ENCODE results near the gene TSEN34. TPM values are rescaled to one million over a fixed set of nuclear protein-coding genes. Genes with fewer than 3 reads are reported as not detected.

The TSEN34 gene
- total RNA-seq, 3 donors from 2014 or later (not counting 1 experiment from before 2014, with no cell fraction given), result 11.5 to 16.7 (median 13.5) TPM

- Histone ChIP-seq H3K27me3 (ENCODE audit: control insufficient read depth, insufficient read depth, low read length) (no peaks in the 10 kb centered on the region), H3K4me1 (ENCODE audit: control insufficient read depth, insufficient read depth, low read length) (peaks cover 26% of the 10 kb centered on the region), H3K36me3 (ENCODE audit: control insufficient read depth, insufficient read depth, low read length) (peaks cover 65% of the 10 kb centered on the region), H3K4me3 (ENCODE audit: low read length) (no peak overlapping the region), H3K27ac (ENCODE audit: low read length) (no peak overlapping the region), H3K9me3 (ENCODE audit: control insufficient read depth, insufficient read depth, low read length) (no peaks in the 10 kb centered on the region)
- Mint-ChIP-seq H3K9me3 (no peaks in the 10 kb centered on the region), H3K36me3 (no peaks in the 10 kb centered on the region), H3K4me3 (no peak overlapping the region), H3K27ac (no peak overlapping the region), H3K4me1 (peaks cover 33 to 40% of the 10 kb centered on the region in 2 donors), H3K27me3 (ENCODE audit: low read depth in 2 of 2) (no peaks in the 10 kb centered on the region)
- DNase-seq (no peak), ATAC-seq (no peak)
- no peak for TF ChIP-seq CTCF (IDR thresholded peaks at IDR 0.05)
- intact Hi-C loops (cut with micrococcal nuclease), result no loop called here
- 93% methylated on average over 16 of the region's 19 CpGs for WGBS (ENCODE audit: insufficient coverage)
Measured at GRCh38 chr19:54155694-54156093, 35.4 kb upstream of the TSEN34 start.

DNA sequence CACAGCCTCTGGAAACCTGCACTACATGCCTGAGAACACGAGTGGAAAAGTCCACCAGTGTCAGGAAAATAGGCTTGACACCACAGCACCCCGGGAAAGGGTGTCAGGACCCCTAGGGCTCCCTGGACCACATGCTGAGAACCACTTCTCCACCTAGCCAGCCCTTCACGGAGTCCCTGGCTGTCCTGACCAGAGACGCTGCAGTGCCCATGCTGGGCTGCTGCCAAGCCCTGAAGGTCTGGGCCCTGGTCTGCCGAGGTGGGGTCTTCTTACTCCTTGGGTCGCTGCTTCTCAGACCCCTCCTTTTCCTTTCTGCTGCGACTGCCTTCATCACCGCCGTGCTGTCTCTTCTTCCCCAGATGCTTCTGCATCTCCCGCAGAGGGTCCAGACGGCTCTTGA lies 34.6 kb upstream of the TSEN34 start:
- ATAC-seq, result no peak

GRCh38 chr19:54156953-54157352 lies 34.2 kb upstream of the TSEN34 start:
- WGBS (ENCODE audit: insufficient coverage), result 95% methylated on average over 3 of the region's 3 CpGs
- Mint-ChIP-seq H3K9me3 (no peaks in the 10 kb centered on the region), H3K27me3 (ENCODE audit: low read depth in 2 of 2) (no peaks in the 10 kb centered on the region), H3K4me3 (peak overlapping the region; percentile 37), H3K4me1 (peaks cover 37 to 50% of the 10 kb centered on the region in 2 donors), H3K27ac (peak overlapping the region; percentile 70 to 83), H3K36me3 (no peaks in the 10 kb centered on the region)
- Histone ChIP-seq H3K27me3 (ENCODE audit: control insufficient read depth, insufficient read depth, low read length) (no peaks in the 10 kb centered on the region), H3K9me3 (ENCODE audit: control insufficient read depth, insufficient read depth, low read length) (no peaks in the 10 kb centered on the region), H3K27ac (ENCODE audit: low read length) (no peak overlapping the region), H3K4me1 (ENCODE audit: control insufficient read depth, insufficient read depth, low read length) (peaks cover 32% of the 10 kb centered on the region), H3K36me3 (ENCODE audit: control insufficient read depth, insufficient read depth, low read length) (peaks cover 57% of the 10 kb centered on the region), H3K4me3 (ENCODE audit: low read length) (no peak overlapping the region)
- TF ChIP-seq CTCF (IDR thresholded peaks at IDR 0.05), result no peak
- intact Hi-C loops (cut with micrococcal nuclease), result no loop called here
- ATAC-seq (no peak), DNase-seq (no peak)

More for the DNA sequence above, 34.6 kb upstream of the TSEN34 start:
- H3K4me1 Mint-ChIP-seq, result peaks cover 37 to 46% of the 10 kb centered on the region in 2 donors
- H3K27me3 Mint-ChIP-seq (ENCODE audit: low read depth in 2 of 2), result no peaks in the 10 kb centered on the region
- H3K36me3 ChIP-seq (ENCODE audit: control insufficient read depth, insufficient read depth, low read length), result peaks cover 61% of the 10 kb centered on the region
- no peak overlapping the region for H3K4me3 Mint-ChIP-seq
- no peak for TF ChIP-seq CTCF (IDR thresholded peaks at IDR 0.05)
- no peak for DNase-seq
- intact Hi-C loops (cut with micrococcal nuclease), result no loop called here
- peak overlapping the region; percentile 70 to 83 for H3K27ac Mint-ChIP-seq
- H3K36me3 Mint-ChIP-seq, result no peaks in the 10 kb centered on the region
- H3K4me1 ChIP-seq (ENCODE audit: control insufficient read depth, insufficient read depth, low read length), result peaks cover 29% of the 10 kb centered on the region
- WGBS (ENCODE audit: insufficient coverage), result 97% methylated on average over 11 of the region's 11 CpGs
- no peaks in the 10 kb centered on the region for H3K9me3 Mint-ChIP-seq
- no peaks in the 10 kb centered on the region for H3K27me3 ChIP-seq (ENCODE audit: control insufficient read depth, insufficient read depth, low read length)
- no peak overlapping the region for H3K27ac ChIP-seq (ENCODE audit: low read length)
- no peak overlapping the region for H3K4me3 ChIP-seq (ENCODE audit: low read length)
- H3K9me3 ChIP-seq (ENCODE audit: control insufficient read depth, insufficient read depth, low read length), result no peaks in the 10 kb centered on the region

DNA sequence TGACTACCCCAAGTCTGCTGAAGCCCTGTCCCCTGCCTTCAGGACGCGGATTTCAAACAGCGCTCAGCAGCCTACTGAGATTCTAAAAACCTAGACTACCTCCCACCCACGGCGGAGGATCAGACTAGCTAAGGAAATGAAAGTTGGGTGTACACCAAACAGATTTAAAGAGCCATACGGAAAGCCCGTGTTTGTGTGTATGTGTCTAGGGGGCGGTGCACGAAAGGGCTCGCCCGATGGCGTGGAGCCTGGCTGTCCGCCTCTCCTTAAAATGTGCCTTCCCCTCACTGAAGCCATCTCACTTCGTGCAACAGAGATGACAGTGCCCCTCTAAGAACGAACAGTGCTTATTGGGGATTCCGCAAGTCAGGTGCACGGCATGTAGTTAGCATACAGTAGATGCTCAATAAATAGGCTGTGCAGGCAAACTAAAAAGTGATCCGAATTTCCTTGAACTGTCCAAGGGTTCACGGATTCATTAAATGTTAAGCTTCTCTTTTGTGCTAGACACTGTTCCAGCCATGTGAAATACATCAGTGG lies 32.2 kb upstream of the TSEN34 start:
- peak overlapping the region; percentile 100 for H3K4me3 Mint-ChIP-seq
- H3K27me3 Mint-ChIP-seq (ENCODE audit: low read depth in 2 of 2), result no peaks in the 10 kb centered on the region
- Histone ChIP-seq H3K4me1 (ENCODE audit: control insufficient read depth, insufficient read depth, low read length) (peaks cover 52% of the 10 kb centered on the region), H3K27me3 (ENCODE audit: control insufficient read depth, insufficient read depth, low read length) (no peaks in the 10 kb centered on the region), H3K36me3 (ENCODE audit: control insufficient read depth, insufficient read depth, low read length) (peaks cover 39% of the 10 kb centered on the region), H3K4me3 (ENCODE audit: low read length) (peak overlapping the region; percentile 71), H3K9me3 (ENCODE audit: control insufficient read depth, insufficient read depth, low read length) (no peaks in the 10 kb centered on the region), H3K27ac (ENCODE audit: low read length) (peak overlapping the region; percentile 80)
- peak overlapping the region; percentile 99 to 100 for H3K27ac Mint-ChIP-seq
- no peak for ATAC-seq
- 10% methylated on average over 16 of the region's 19 CpGs for WGBS (ENCODE audit: insufficient coverage)
- H3K9me3 Mint-ChIP-seq, result no peaks in the 10 kb centered on the region
- H3K36me3 Mint-ChIP-seq, result no peaks in the 10 kb centered on the region
- DNase-seq, result peak in 1 of 2 donors; percentile 54
- H3K4me1 Mint-ChIP-seq, result peaks cover 49 to 58% of the 10 kb centered on the region in 2 donors
- TF ChIP-seq CTCF (IDR thresholded peaks at IDR 0.05), result no peak
- intact Hi-C loops (cut with micrococcal nuclease), result loop anchor here (1.0 kb wide), 2 partner anchors 22 to 44 kb away; partner anchors contain the start of genes CNOT3, PRPF31 and TFPT
